ENCODE data around the gene FLNC. TPM values are rescaled to one million over a fixed set of nuclear protein-coding genes. Genes with fewer than 3 reads are reported as not detected.

Gene FLNC
- total RNA-seq, 5 donors from 2014 or later (not counting 1 experiment from before 2014, with no cell fraction given) = 0.05 to 0.93 (median 0.38) TPM

DNA sequence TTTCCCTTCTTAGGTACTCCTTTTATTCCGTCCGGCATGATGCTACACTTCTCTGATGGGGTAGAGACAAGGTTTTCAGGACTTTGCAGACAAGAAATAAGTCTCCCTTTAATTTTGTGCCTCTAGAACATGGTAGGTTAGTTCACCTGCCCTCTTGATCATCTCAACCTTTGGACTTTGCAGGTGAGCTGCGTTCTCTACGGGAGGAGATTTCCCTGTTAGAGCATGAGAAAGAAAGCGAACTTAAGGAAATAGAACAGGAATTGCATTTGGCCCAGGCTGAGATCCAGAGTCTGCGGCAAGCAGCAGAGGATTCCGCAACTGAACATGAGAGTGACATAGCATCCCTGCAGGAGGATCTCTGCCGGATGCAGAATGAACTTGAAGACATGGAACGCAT lies 29.2 kb upstream of the FLNC start:
- peaks cover 14% of the 10 kb centered on the region for H3K36me3 Mint-ChIP-seq
- H3K27ac ChIP-seq (ENCODE audit: low read length) = no peak overlapping the region
- no peak for DNase-seq
- H3K9me3 ChIP-seq = no peaks in the 10 kb centered on the region
- CTCF ChIA-PET = interaction anchor here in 1 of 2 donors (0.9 kb wide), 1 partner anchor 760 kb away, joined by 4 read pairs; no protein-coding TSS in a partner anchor
- H3K36me3 ChIP-seq (ENCODE audit: control insufficient read depth in 2 of 2, extremely low read depth in 1 of 2, insufficient read depth in 1 of 2, low read length in 1 of 2) = peaks cover 4 to 9% of the 10 kb centered on the region in 2 donors
- H3K4me3 ChIP-seq (ENCODE audit: control insufficient read depth in 1 of 2, extremely low read depth in 1 of 2, low read length in 1 of 2) = no peak overlapping the region
- no peaks in the 10 kb centered on the region for H3K4me1 Mint-ChIP-seq
- 93% methylated on average over 7 of the region's 9 CpGs for WGBS (ENCODE audit: insufficient coverage)
- H3K4me3 Mint-ChIP-seq = no peak overlapping the region
- H3K9me3 Mint-ChIP-seq = no peaks in the 10 kb centered on the region
- H3K27ac Mint-ChIP-seq = no peak overlapping the region
- no peaks in the 10 kb centered on the region for H3K27me3 Mint-ChIP-seq
- no peak for ATAC-seq (replicated peaks in 1 of 4)
- POLR2A ChIA-PET = no interaction called here
- H3K4me1 ChIP-seq (ENCODE audit: control insufficient read depth in 1 of 2, extremely low read depth in 1 of 2, insufficient read depth in 2 of 2, low read length in 2 of 2) = no peaks in the 10 kb centered on the region
- H3K27me3 ChIP-seq (replicated peaks in 1 of 2; ENCODE audit: control insufficient read depth in 2 of 2, extremely low read depth in 1 of 2, insufficient read depth in 2 of 2, low read length in 1 of 2) = no peaks in the 10 kb centered on the region

DNA sequence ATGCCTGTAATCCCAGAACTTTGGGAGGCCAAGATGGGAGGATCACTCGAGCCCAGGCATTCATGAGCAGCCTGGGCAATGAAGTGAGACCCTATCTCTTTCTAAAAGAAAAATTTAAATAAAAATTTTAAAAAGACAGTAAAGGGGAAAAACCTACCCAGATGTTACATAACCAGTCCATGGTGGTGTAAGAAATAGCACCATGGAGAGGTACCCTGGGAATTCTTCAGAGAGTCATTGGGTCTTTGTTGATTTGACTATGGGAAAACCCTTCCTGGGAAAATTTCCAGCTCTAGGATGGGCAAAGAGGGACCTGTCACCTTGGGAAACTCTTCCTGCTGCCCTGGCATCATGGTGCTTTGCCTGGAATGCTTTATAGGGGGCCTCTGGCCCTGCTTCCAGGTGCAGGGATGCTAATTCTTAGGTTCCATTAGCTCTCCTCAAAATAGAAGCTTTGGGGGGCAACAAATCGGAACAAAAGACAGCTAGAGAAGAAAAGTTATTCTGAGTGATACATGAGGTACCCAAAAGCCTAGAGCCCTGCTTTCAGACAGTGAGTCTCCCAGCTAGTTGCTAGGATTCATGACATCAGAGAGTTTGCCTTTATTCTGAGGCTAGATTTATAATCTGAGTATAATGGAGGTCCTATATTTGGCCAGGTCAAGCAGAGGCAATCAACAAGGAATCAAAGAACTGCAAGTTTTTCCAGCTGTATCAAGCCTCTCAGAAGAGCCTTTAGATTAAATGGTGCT lies 28.4 kb upstream of the FLNC start:
- Histone ChIP-seq H3K27ac (ENCODE audit: low read length) (no peak overlapping the region), H3K36me3 (ENCODE audit: control insufficient read depth in 2 of 2, extremely low read depth in 1 of 2, insufficient read depth in 1 of 2, low read length in 1 of 2) (peaks cover 4 to 15% of the 10 kb centered on the region in 2 donors), H3K4me3 (ENCODE audit: control insufficient read depth in 1 of 2, extremely low read depth in 1 of 2, low read length in 1 of 2) (no peak overlapping the region), H3K9me3 (no peaks in the 10 kb centered on the region), H3K4me1 (ENCODE audit: control insufficient read depth in 1 of 2, extremely low read depth in 1 of 2, insufficient read depth in 2 of 2, low read length in 2 of 2) (no peaks in the 10 kb centered on the region), H3K27me3 (replicated peaks in 1 of 2; ENCODE audit: control insufficient read depth in 2 of 2, extremely low read depth in 1 of 2, insufficient read depth in 2 of 2, low read length in 1 of 2) (no peaks in the 10 kb centered on the region)
- DNase-seq (no peak), ATAC-seq (replicated peaks in 1 of 4) (no peak)
- POLR2A ChIA-PET = no interaction called here
- WGBS (ENCODE audit: insufficient coverage) = no CpG with 5 or more reads among the region's 2 CpGs
- CTCF ChIA-PET = no interaction called here
- Mint-ChIP-seq H3K36me3 (peaks cover 21% of the 10 kb centered on the region), H3K4me3 (no peak overlapping the region), H3K27ac (no peak overlapping the region), H3K9me3 (no peaks in the 10 kb centered on the region), H3K4me1 (no peaks in the 10 kb centered on the region), H3K27me3 (no peaks in the 10 kb centered on the region)

DNA sequence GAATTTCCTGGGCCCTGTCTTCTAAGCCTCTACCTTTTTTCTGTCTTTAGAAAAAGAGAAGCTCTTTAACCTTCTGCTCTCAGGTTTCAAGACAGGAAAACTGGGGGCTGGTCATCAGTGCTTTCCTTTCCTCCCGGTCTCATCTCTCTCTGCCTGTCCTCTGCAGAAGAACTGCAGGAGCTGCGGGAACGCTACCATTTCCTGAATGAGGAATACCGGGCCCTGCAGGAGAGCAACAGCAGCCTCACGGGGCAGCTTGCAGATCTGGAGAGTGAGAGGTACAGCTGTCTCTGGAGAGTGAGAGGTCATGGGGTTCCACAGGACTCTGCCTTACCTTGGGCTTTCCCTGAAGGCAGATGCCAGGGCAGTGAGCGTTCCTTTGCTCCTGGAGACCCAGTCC lies 25.7 kb upstream of the FLNC start:
- H3K4me1 Mint-ChIP-seq = no peaks in the 10 kb centered on the region
- 100% methylated on average over 1 of the region's 6 CpGs for WGBS (ENCODE audit: insufficient coverage)
- no peaks in the 10 kb centered on the region for H3K27me3 Mint-ChIP-seq
- no peak overlapping the region for H3K4me3 Mint-ChIP-seq
- Histone ChIP-seq H3K36me3 (ENCODE audit: control insufficient read depth in 2 of 2, extremely low read depth in 1 of 2, insufficient read depth in 1 of 2, low read length in 1 of 2) (peaks cover 9 to 15% of the 10 kb centered on the region in 2 donors), H3K4me3 (ENCODE audit: control insufficient read depth in 1 of 2, extremely low read depth in 1 of 2, low read length in 1 of 2) (no peak overlapping the region), H3K4me1 (ENCODE audit: control insufficient read depth in 1 of 2, extremely low read depth in 1 of 2, insufficient read depth in 2 of 2, low read length in 2 of 2) (no peaks in the 10 kb centered on the region), H3K27ac (ENCODE audit: low read length) (no peak overlapping the region), H3K27me3 (replicated peaks in 1 of 2; ENCODE audit: control insufficient read depth in 2 of 2, extremely low read depth in 1 of 2, insufficient read depth in 2 of 2, low read length in 1 of 2) (no peaks in the 10 kb centered on the region), H3K9me3 (no peaks in the 10 kb centered on the region)
- H3K36me3 Mint-ChIP-seq = peaks cover 23% of the 10 kb centered on the region
- POLR2A ChIA-PET = no interaction called here
- CTCF ChIA-PET = interaction anchor here in 1 of 2 donors (0.6 kb wide), 1 partner anchor 96 kb away, joined by 9 read pairs; no protein-coding TSS in a partner anchor
- no peaks in the 10 kb centered on the region for H3K9me3 Mint-ChIP-seq
- ATAC-seq (replicated peaks in 1 of 4) (no peak), DNase-seq (no peak)
- no peak overlapping the region for H3K27ac Mint-ChIP-seq

DNA sequence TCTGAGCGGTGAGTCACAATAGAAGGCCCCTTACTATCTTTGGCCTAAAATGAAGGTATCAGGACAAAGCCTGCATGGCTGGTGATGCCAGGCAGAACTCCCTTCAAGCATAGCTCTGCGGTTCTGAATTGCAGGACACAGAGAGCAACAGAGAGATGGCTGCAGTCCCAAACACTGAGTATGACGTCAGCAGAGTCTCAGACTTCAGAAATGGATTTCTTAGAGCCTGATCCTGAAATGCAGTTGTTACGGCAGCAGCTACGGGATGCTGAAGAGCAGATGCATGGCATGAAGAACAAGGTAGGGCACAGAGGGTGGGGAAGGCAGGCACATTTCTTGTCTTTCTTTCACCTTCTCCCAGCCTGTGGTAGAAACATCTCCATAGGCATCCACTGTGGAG lies 25.0 kb upstream of the FLNC start:
- CTCF ChIA-PET = no interaction called here
- 90% methylated on average over 3 of the region's 5 CpGs for WGBS (ENCODE audit: insufficient coverage)
- no peak for ATAC-seq (replicated peaks in 1 of 4)

DNA sequence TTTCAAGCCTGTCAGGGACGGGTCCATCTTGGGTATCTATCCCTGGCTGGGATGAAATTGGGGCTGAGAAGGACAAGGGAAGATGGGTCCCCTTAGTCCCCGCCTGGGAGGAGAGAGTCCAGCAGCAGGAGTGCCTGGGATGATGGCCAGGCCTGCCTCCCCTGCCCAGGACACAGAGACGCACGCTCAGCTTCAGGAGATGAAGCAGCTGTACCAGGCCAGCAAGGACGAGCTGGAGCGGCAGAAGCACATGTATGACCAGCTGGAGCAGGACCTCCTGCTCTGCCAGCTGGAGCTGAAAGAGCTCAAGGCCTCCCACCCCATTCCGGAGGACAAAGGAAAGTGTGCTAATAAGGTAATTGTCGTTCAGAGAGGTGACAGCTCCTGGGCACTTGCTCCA lies 23.0 kb upstream of the FLNC start:
- no peak overlapping the region for H3K4me3 Mint-ChIP-seq
- no peak overlapping the region for H3K27ac Mint-ChIP-seq
- Histone ChIP-seq H3K36me3 (ENCODE audit: control insufficient read depth in 2 of 2, extremely low read depth in 1 of 2, insufficient read depth in 1 of 2, low read length in 1 of 2) (peaks cover 9 to 15% of the 10 kb centered on the region in 2 donors), H3K4me3 (ENCODE audit: control insufficient read depth in 1 of 2, extremely low read depth in 1 of 2, low read length in 1 of 2) (no peak overlapping the region), H3K27me3 (replicated peaks in 1 of 2; ENCODE audit: control insufficient read depth in 2 of 2, extremely low read depth in 1 of 2, insufficient read depth in 2 of 2, low read length in 1 of 2) (no peaks in the 10 kb centered on the region), H3K4me1 (ENCODE audit: control insufficient read depth in 1 of 2, extremely low read depth in 1 of 2, insufficient read depth in 2 of 2, low read length in 2 of 2) (no peaks in the 10 kb centered on the region), H3K9me3 (no peaks in the 10 kb centered on the region), H3K27ac (ENCODE audit: low read length) (no peak overlapping the region)
- CTCF ChIA-PET = interaction anchor here in 1 of 2 donors (0.6 kb wide), 1 partner anchor 315 kb away, joined by 3 read pairs; no protein-coding TSS in a partner anchor
- no peaks in the 10 kb centered on the region for H3K27me3 Mint-ChIP-seq
- H3K9me3 Mint-ChIP-seq = no peaks in the 10 kb centered on the region
- POLR2A ChIA-PET = no interaction called here
- no peaks in the 10 kb centered on the region for H3K4me1 Mint-ChIP-seq
- WGBS (ENCODE audit: insufficient coverage) = 94% methylated on average over 8 of the region's 8 CpGs
- no peak for DNase-seq
- ATAC-seq (replicated peaks in 1 of 4) = no peak
- H3K36me3 Mint-ChIP-seq = peaks cover 17% of the 10 kb centered on the region

More for the DNA sequence above, 25.0 kb upstream of the FLNC start:
- Mint-ChIP-seq H3K27ac (no peak overlapping the region), H3K27me3 (no peaks in the 10 kb centered on the region), H3K9me3 (no peaks in the 10 kb centered on the region), H3K4me3 (no peak overlapping the region), H3K4me1 (no peaks in the 10 kb centered on the region), H3K36me3 (peaks cover 23% of the 10 kb centered on the region)
- H3K27me3 ChIP-seq (replicated peaks in 1 of 2; ENCODE audit: control insufficient read depth in 2 of 2, extremely low read depth in 1 of 2, insufficient read depth in 2 of 2, low read length in 1 of 2) = no peaks in the 10 kb centered on the region
- no peak for DNase-seq
- H3K4me1 ChIP-seq (ENCODE audit: control insufficient read depth in 1 of 2, extremely low read depth in 1 of 2, insufficient read depth in 2 of 2, low read length in 2 of 2) = no peaks in the 10 kb centered on the region
- POLR2A ChIA-PET = no interaction called here
- no peaks in the 10 kb centered on the region for H3K9me3 ChIP-seq
- H3K27ac ChIP-seq (ENCODE audit: low read length) = no peak overlapping the region
- H3K4me3 ChIP-seq (ENCODE audit: control insufficient read depth in 1 of 2, extremely low read depth in 1 of 2, low read length in 1 of 2) = no peak overlapping the region
- peaks cover 9 to 15% of the 10 kb centered on the region in 2 donors for H3K36me3 ChIP-seq (ENCODE audit: control insufficient read depth in 2 of 2, extremely low read depth in 1 of 2, insufficient read depth in 1 of 2, low read length in 1 of 2)

DNA sequence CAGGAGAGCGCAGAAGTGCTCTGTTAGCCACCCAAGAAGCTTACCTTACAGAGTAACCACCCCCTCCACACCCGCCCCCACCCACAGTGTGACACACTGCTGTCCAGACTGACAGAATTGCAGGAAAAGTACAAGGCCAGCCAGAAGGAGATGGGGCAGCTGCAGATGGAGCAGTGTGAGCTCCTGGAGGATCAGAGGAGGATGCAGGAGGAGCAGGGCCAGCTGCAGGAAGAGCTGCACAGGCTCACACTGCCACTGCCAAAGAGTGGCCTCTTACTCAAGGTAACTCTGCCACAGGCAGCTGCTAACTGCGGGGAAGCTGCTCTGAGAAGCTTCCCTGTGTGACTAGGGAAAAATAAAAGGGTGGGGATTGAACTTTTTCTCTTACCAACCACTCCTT lies 20.8 kb upstream of the FLNC start:
- Histone ChIP-seq H3K4me3 (ENCODE audit: control insufficient read depth in 1 of 2, extremely low read depth in 1 of 2, low read length in 1 of 2) (no peak overlapping the region), H3K36me3 (ENCODE audit: control insufficient read depth in 2 of 2, extremely low read depth in 1 of 2, insufficient read depth in 1 of 2, low read length in 1 of 2) (peaks cover 9 to 15% of the 10 kb centered on the region in 2 donors), H3K4me1 (ENCODE audit: control insufficient read depth in 1 of 2, extremely low read depth in 1 of 2, insufficient read depth in 2 of 2, low read length in 2 of 2) (no peaks in the 10 kb centered on the region), H3K9me3 (no peaks in the 10 kb centered on the region), H3K27me3 (replicated peaks in 1 of 2; ENCODE audit: control insufficient read depth in 2 of 2, extremely low read depth in 1 of 2, insufficient read depth in 2 of 2, low read length in 1 of 2) (no peaks in the 10 kb centered on the region), H3K27ac (ENCODE audit: low read length) (no peak overlapping the region)
- peaks cover 17% of the 10 kb centered on the region for H3K36me3 Mint-ChIP-seq
- POLR2A ChIA-PET = no interaction called here
- ATAC-seq (replicated peaks in 1 of 4) = no peak
- no peak overlapping the region for H3K27ac Mint-ChIP-seq
- CTCF ChIA-PET = no interaction called here
- no CpG with 5 or more reads among the region's 3 CpGs for WGBS (ENCODE audit: insufficient coverage)
- H3K9me3 Mint-ChIP-seq = no peaks in the 10 kb centered on the region
- no peaks in the 10 kb centered on the region for H3K27me3 Mint-ChIP-seq
- no peaks in the 10 kb centered on the region for H3K4me1 Mint-ChIP-seq
- no peak for DNase-seq
- H3K4me3 Mint-ChIP-seq = no peak overlapping the region

Measured in T-cell (primary cell).